ENCODE data around the gene ERICH4.
"Not testable (repeated sequence)": the region's sequence is repeated elsewhere in the genome, so short reads cannot be mapped to it uniquely, and the experiment has no call there.

The ERICH4 gene, protein sequence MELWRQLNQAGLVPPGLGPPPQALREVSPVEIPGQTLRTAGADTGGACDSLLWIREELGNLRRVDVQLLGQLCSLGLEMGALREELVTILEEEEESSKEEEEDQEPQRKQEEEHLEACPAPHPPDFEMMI

DNA sequence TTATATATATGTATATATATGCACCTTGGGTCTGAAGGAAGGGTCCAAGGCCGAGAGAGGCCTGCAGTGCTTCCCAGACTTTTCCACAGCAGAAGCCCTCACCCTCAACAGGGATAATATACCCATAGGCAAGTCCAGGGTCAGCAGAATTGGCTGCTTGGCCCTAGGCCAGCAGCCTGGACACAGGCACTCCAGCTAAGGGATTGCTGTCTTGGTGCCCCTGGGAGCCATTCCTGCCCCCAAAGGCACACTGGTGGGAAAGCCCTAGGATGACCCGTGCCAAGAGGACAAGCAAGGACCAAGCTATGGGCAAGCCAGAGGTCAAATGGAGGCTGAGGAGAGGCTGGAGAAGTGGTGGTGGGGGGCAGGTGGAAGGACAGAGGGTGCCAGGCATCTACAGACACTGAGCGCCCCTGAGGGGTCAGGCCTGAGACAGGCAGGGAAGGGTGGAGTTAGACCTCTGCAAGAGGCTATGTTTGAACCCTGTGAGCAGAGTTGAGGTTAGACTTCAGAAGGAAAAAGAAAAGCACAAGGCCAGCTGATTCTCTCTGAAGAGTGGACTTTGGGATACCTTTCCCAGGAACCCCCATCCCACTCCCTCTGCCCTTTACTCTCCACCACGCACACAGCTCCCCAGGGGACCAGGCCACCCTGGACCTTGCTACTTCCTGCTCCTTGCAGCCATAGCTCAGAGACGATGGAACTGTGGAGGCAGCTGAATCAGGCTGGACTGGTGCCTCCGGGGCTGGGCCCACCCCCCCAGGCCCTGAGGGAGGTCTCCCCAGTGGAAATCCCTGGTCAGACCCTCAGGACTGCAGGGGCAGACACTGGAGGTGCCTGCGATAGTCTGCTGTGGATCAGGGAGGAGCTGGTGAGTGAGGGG, at the start of gene ERICH4:
Gene ERICH4 (plus strand): TSS at position 684 of the 883 bp plus-strand sequence. CDS start 14 bp downstream, at position 698.
- no peak for DNase-seq (ENCODE audit: low read depth)

DNA sequence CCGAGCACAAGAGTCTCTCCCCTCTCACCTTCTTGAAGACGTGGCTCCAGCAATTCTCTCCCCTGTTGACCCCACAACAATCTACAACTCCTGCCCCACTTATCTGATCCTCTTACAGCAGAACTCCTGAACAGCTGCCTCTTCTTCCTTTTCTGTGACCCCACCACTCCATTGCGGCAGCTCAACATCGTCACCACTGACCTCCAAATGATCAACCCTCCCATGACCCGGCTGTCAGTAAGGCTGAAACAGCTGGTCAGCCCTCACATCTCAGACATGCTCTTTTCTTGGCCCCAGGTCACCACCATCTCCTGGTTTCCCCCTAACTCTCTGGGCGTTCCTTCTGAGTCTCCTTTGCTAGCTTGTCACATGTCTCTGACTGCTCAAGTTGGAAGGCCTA, 47.6 kb upstream of the ERICH4 start:
- no peak for DNase-seq (ENCODE audit: low read depth)

DNA sequence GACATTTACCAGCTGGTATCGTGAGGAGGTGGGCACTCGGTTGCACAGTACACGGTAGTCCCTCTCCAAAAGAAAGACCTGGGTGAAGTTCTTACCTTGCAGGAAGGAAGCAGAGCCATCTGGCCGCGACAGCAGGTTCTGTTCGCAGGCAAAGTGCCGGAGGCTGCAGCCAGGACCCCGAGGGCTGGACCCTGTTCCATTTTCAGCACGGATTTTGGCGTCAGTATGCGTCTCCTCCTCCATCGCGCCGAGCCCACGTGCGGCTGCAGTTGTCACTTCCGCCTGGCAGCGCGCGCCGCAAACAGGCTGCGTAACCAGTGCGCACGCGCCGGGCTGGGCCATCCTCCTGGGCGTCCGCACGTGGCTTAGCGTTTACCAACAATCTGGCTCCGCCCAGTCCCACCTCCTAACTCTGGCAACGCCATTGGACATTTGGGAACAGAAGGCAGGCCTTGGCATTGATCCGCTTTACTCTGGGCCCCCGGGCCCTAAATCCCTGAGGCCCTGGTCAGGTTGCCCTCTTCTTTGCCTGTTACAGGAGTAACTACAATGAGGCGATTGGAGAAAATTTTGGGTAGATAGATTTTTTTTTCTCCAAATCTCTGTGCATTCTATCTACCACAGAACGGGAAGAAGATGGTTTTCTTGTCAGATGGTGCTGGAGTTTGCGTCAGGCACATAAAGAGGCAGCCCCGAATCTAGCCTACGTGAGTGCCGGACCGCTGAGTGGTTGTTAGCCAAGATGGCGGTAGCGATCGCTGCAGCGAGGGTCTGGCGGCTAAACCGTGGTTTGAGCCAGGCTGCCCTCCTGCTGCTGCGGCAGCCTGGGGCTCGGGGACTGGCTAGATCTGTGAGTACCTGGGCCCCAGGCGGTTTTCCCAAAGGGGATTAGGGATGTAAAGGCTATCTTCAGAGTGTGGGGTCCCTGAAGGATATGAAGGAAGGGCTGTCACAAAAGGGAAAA, 45.6 kb upstream of the ERICH4 start, which contains the start of the genes BCKDHA and EXOSC5:
Gene BCKDHA (plus strand): TSS at position 733 of the 964 bp plus-strand sequence. CDS start 10 bp downstream, at position 743.
Gene EXOSC5 (minus strand): TSS at position 274 of the 964 bp plus-strand sequence. CDS start 31 bp downstream, at position 243.
- DNase-seq (ENCODE audit: low read depth): peak; percentile 99

DNA sequence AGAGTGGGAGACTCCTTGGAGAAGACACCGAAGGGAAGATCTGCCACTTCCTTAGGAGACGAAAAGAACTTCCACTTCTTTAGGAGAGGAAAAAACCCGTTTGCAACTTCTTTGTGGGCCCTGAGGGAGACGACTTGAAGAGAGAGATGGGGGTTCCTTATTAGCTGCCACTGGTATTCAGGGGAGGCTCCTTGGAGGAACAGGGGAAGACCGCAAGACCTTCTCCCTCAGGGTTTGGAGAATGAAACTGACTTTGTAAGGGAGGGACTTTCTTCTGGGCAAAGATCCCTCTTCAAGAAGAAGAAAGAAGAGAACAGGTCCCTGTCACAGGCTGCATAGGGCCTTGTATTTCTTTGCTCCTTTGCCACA, 44.9 kb upstream of the ERICH4 start:
- DNase-seq (ENCODE audit: low read depth): no peak

DNA sequence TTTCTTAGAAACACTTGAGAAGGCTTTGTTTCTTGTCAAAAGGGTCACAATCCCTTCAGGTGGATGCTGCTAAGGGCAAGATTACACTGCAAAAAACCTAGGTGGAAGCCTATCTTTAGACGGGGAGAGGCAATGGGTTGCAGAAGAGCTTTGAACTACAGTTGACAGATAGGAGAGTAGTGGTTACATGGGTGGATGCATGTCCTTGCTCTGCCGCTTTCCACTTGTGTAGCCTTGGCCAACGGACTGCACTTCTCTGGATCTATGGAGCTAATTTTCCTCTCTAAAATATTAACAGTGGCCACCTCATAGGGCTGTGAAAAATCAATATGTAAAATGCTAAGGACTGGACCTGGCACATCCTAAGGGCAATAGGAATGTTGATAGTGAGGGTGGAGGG, 44.4 kb upstream of the ERICH4 start:
- DNase-seq (ENCODE audit: low read depth): no peak

DNA sequence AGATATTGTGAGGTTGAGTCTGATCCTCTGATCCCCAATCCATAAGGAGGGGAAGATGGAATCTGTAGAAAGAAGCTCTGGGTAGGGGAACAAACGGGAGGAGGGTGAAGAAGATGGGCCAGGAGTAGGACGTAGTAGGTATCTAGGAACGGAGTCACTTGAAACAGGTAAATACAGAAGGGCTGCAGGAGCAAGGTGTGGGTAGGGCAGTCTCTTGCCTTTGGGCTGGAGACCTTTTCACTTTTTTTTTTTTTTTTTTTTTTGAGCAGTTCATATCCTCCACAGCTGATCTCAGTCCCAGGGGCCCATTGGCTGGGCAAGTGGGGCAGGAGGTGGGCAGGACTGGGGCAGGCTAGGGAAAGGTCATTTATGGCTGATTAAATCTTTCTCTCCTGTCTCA, 43.9 kb upstream of the ERICH4 start:
- no peak for DNase-seq (ENCODE audit: low read depth)

DNA sequence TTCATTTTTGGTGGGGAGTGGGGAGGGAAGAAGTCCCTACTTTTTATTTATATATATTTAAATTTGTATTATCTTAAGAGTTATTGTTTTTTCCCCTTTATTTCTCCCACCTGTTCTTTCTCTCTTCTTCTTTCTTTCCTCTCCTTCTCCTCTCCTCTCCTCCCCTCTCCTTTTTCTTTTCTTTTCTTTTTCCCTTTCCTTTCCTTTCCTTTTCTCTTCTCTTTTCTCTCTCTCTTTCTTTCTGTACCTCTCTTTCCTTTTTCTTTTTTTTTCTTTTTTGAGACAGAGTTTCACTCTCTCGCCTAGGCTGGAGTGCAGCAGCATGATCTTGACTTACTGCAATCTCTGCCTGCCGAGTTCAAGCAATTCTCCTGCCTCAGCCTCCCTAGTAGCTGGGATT, 43.4 kb upstream of the ERICH4 start:
- no peak for DNase-seq (ENCODE audit: low read depth)

DNA sequence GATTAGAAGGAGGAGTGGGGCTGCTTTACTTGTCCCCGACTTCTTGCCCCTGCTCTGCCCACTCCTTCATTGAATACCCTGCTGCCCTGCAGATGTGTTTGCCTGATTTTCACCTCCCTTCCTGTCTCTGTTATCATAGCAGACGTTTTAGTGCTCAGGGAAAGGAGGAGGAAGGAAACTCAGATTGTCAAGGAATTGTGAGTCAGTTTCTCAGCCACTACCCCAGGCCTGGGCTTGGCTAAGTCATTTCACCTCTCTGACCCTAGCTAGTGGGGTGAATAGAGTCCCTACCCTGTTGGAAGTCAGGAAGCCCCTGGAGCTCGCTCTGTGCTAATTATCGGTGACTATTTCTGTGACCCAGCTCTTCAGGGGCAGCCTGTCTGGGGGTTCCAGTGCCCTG, 41.5 kb upstream of the ERICH4 start:
- DNase-seq (ENCODE audit: low read depth): no peak

DNA sequence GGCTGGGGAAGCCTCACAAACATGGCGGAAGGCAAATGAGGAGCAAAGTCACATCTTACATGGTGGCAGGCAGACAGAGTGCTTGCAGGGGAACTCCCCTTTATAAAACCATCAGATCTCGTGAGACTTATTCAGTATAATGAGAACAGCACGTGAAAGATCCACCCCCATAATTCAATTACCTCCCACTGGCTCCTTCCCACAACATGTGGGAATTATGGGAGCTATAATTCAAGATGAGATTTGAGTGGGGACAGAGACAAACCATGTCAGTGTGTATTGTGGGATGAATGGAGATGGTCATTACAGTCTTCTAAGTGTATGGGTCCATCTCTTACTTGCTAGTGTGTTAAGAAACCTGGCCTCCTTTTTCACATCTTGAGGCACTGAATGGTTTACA, 40.9 kb upstream of the ERICH4 start:
- DNase-seq (ENCODE audit: low read depth): no peak

DNA sequence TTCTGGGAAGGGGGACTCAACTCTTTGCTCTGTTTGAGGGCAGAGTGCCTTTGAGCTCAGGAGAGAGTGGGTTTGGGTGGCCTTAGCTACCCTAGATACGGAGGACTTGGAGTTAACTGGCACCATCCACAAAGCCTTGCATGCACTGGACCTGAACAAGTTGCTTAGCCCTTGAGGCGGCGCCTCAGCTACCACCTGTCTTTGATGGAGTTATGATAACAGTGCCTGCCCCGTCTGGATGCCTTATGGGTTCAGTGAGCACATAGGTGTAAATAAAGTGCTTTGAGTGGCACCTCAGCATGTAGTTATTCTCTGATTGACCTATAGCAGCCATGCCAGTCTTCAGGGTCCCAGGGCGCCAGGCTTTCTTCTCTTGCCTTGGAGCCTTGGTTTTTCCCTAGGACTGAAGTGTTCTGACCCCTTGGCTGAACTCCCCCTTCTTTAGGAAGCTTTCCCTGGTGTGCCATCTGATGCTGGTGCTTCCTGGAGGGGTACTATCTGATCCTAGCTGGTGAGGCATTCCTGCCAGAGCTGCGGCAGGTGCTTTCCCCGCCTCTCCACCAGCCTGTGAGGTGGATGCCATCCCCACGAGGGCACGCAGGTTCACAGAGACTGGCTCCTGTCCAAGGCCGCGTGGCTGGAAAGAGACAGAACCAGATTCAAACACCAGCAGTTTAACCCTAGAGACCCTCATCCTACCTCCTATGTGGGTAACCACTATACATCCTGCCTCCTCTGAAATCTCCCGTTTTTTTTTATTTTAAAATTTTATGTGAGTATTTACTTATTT, 39.6 kb upstream of the ERICH4 start:
- DNase-seq (ENCODE audit: low read depth): no peak

DNA sequence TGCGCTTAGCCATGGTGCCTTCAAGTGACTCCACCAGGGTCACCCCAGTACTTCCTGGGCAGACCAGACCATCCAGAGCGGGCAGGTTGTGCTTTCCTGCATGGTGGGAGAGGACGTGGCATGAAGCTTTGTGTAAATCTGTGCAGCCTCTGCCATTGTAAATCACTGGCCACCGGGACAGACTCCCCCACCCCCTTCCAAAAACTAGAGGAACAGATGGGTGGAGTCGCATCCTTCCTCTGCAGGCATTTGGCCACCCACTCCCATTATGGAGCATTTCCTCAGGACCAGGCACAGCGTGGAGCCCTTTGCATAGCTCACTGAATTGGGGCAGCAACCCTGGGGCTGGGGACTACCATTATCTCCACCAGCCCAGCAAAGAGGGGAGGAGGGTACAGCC, 37.2 kb upstream of the ERICH4 start:
- no peak for DNase-seq (ENCODE audit: low read depth)

DNA sequence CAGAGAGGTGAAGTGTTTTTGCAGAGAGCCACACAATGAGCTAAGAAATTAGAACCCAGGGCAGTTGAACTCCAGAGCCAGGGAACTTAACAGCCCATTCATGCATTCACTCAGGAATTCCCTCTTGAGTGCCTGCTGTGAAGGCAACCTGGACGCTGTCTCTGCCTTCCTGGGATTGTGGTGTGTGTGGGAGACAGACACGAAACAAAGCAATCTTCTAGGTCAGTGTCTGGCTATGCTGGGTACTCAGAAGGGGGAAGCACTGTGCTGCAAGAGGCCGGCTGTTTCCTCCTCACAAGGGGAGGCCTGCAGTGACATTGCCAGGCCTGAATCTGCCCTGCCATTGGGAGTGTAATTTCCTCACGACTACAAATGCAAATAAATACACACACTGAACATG, 35.7 kb upstream of the ERICH4 start:
- no peak for DNase-seq (ENCODE audit: low read depth)

DNA sequence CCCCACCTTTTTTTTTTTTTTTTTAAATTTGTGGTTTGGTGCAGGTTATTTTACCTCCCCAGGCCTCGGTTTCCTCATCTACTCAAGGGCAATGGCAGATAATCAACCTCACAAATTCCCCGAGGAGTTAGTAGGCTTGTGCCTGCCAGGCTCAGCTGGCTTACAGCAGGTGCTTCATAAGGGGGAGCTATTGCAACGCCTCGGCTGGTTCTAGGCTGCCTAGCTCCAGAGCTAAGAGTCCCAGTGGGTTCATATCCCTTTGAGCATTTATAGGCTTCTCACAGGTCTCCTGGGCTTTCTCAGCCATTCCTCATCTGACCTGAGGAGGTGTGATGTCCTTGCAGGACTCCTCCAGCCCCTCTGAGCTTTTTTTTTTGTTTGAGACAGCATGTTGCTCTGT, 34.7 kb upstream of the ERICH4 start:
- no peak for DNase-seq (ENCODE audit: low read depth)

DNA sequence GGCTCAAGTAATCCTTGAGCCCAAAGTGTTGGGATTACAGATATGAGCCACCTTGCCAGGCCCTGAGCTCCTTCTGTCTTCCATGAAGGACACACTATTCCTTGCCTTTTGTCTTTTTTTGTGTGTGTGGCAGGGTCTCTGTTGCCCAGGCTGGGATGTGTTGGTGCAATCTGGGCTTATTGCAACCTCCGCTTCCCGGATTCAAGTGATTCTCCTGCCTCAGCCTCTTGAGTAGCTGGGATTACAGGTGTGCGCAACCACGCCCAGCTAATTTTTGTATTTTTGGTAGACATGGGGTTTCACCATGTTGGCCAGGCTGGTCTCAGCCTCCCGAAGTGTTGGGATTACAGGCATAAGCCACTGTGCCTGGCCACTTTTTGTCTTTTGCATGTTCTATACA, 34.1 kb upstream of the ERICH4 start:
- DNase-seq (ENCODE audit: low read depth): not testable (repeated sequence)

DNA sequence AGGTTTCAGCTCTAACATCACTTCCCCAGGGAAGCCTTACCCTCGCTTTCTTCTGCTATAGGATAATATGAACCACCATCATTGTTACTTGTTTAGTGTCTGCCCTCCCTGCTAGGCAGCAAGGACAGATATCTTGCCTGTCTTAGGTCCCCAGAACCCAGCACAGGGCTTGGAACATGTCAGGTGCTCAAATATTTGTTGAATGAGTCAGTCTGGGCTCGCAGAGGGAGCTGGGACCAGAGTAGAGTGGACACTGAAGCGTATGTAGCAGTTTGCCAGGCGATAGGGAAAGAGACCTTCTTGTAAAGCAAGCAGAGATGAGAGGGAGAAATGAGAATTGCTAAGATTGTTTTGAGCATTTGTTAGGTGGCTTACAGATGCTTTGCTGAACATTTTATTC, 33.7 kb upstream of the ERICH4 start:
- no peak for DNase-seq (ENCODE audit: low read depth)

DNA sequence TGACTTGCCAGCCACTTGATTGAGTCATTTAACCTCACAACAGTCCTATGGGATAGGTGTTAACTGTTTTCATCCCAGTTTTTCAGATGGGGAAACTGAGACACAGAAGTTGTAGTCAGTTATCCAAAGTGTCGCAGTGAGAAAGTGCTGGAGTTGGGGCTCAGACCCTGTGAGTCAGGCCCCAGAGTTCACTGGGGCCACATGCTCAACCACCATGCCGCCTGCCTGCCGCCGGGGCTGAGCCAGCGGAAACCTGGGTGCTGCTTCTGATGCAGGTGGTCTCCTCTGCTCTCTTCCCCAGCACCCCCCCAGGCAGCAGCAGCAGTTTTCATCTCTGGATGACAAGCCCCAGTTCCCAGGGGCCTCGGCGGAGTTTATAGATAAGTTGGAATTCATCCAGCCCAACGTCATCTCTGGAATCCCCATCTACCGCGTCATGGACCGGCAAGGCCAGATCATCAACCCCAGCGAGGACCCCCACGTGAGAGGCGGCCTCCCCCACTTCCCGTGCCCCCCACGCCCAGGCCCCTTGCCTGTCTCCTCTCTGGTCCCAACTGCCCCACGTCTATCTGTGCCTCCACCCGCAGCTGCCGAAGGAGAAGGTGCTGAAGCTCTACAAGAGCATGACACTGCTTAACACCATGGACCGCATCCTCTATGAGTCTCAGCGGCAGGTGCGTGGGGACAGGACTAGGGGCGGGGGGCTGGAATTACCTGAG, 32.5 kb upstream of the ERICH4 start:
- no peak for DNase-seq (ENCODE audit: low read depth)

DNA sequence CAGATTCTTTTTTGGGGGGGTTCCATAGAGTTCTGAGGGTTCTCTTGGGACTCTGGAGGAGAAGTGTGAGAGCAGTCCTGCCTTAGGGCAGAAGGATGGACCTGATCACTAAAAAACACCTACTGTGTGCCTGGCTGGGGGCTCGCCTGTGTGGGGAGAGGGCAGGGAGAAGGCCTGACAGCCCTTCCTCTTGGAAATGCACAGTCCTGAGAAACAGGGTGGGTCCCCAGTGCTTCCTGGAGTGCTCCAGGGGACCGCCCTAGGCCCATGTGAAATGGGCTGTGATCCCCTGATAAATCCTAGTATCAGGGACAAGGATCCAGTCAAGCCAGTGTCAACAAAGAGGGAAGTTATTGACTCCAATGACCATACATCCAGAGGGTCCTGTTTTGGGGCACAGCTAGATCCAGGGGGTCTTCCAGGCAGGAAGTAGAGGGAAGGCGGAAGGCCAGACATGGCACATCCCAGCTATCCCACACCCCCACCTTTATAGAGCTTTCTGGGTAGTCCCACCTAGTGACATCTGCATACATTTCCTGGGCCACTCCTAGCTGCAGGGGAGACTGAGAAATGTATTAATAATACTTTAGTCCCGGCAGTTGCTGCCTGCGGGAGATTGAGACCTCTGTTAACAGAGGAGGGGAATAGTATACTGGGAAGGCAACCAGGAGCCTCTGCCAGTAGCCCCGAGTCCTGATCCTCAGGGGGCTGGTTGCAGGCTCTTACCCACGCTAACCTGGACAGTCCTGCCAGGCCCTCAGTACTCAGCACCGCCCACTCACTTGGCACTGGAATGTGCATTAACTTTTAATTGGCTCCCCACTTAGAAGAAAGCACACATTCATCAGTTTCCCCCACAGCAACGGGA, 31.6 kb upstream of the ERICH4 start:
- DNase-seq (ENCODE audit: low read depth): no peak

DNA sequence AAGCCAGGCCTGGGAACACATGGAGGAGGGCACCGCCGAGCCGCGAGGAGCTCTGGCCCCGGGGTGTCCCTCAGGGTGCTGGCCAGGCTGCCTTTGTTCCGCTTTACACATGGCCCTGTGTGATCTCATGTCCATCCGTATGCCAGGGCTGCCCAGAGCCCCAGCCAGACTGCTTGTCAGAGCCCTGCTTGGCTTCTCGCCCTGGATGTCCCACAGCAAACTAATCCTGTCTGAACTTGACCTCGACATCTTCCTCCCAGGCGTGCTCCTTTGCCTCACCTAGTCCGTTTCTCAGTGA, 31.0 kb upstream of the ERICH4 start:
- DNase-seq (ENCODE audit: low read depth): no peak

DNA sequence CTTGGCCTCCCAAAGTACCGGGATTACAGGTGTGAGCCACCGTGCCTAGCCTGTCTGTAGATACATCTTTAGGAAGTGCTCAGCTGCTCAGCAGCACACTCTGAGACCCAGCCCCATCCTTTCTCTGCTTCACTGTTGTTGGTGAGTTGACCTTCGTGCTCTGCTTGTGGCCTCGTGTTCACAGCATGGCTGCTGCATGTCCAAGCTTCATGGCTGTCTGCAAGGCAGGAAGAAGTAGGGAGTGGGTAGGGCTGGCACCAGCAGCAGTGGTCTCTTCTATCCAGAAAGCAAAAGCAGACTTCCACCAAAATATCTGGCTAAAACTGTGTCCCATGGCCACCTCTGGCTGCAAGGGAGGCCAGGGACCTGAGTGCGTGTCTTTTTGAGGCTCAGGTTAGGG, 30.0 kb upstream of the ERICH4 start:
- DNase-seq (ENCODE audit: low read depth): no peak

DNA sequence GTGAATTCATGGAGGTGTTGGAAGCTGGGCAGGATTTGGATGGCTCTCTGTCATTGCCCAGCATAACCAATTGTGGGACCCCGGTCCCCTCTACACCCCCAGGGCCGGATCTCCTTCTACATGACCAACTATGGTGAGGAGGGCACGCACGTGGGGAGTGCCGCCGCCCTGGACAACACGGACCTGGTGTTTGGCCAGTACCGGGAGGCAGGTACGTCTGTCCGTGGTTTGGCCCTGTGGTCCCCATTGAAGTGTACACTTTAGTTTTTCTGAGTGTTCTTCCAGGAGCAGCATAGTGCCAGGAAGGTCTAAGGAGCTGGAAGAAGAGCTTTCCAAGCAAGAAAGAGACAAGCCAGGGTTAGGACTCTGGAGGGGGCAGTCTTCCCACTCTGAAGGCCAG, 29.0 kb upstream of the ERICH4 start:
- DNase-seq (ENCODE audit: low read depth): no peak
